ENCODE data around the gene CD38. TPM values are rescaled to one million over a fixed set of nuclear protein-coding genes. Genes with fewer than 3 reads are reported as not detected.

CD38 gene
- total RNA-seq, 4 donors from 2014 or later, result 0.15 to 0.62 (median 0.39) TPM

- DNase-seq (ENCODE audit: low spot score in 2 of 2), result no peak
- H3K9me3 ChIP-seq, result no peaks in the 10 kb centered on the region
- H3K4me3 ChIP-seq, result no peak overlapping the region
- H3K27me3 ChIP-seq, result no peaks in the 10 kb centered on the region
- WGBS, result 50% methylated on average over 6 of the region's 6 CpGs
- TF ChIP-seq POLR2A (IDR thresholded peaks at IDR 0.05), result no peak
- no peaks in the 10 kb centered on the region for H3K4me1 ChIP-seq
- no peak overlapping the region for H3K27ac ChIP-seq
- H3K36me3 ChIP-seq, result no peaks in the 10 kb centered on the region
Measured at GRCh38 chr4:15765391-15765790, 12.7 kb upstream of the CD38 start.

- TF ChIP-seq, protein P1, sequence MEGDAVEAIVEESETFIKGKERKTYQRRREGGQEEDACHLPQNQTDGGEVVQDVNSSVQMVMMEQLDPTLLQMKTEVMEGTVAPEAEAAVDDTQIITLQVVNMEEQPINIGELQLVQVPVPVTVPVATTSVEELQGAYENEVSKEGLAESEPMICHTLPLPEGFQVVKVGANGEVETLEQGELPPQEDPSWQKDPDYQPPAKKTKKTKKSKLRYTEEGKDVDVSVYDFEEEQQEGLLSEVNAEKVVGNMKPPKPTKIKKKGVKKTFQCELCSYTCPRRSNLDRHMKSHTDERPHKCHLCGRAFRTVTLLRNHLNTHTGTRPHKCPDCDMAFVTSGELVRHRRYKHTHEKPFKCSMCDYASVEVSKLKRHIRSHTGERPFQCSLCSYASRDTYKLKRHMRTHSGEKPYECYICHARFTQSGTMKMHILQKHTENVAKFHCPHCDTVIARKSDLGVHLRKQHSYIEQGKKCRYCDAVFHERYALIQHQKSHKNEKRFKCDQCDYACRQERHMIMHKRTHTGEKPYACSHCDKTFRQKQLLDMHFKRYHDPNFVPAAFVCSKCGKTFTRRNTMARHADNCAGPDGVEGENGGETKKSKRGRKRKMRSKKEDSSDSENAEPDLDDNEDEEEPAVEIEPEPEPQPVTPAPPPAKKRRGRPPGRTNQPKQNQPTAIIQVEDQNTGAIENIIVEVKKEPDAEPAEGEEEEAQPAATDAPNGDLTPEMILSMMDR (IDR thresholded peaks at IDR 0.05), result no peak
- TF ChIP-seq POLR2AphosphoS5 (IDR thresholded peaks at IDR 0.05), result no peak
- no peak for TF ChIP-seq EP300 (IDR thresholded peaks at IDR 0.05)
- TF ChIP-seq POLR2A (IDR thresholded peaks at IDR 0.05), result no peak
- no peak for DNase-seq (ENCODE audit: low spot score in 2 of 2)
- 62% methylated on average over 6 of the region's 6 CpGs for WGBS
- no peaks in the 10 kb centered on the region for H3K4me1 ChIP-seq
- no peak overlapping the region for H3K4me3 ChIP-seq
- no peak overlapping the region for H3K27ac ChIP-seq
- no peaks in the 10 kb centered on the region for H3K27me3 ChIP-seq
- H3K36me3 ChIP-seq, result no peaks in the 10 kb centered on the region
- no peaks in the 10 kb centered on the region for H3K9me3 ChIP-seq
Measured at GRCh38 chr4:15765910-15766697, 12.0 kb upstream of the CD38 start.

DNA sequence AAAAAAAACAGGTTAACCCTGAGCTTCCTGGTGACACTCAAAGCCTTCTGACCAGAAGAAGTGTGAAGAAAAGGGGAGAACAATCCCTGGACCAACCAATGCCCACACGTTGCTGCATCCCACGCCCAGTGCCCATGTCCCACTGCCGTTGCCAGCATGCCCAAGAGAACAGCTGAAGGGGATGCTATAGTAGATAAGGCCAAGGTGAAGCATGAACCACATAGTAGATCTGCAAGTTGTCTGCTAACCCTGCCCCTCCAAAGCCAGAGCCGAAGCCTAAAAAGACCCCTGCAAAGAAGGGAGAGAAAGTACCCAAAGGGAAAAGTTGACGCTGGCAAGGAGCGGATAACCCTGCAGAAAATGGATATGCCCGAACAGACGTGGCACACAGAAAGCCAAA lies 11.3 kb upstream of the CD38 start:
- Histone ChIP-seq H3K27ac (no peak overlapping the region), H3K36me3 (no peaks in the 10 kb centered on the region), H3K4me1 (no peaks in the 10 kb centered on the region), H3K9me3 (no peaks in the 10 kb centered on the region), H3K27me3 (no peaks in the 10 kb centered on the region), H3K4me3 (no peak overlapping the region)
- DNase-seq (ENCODE audit: low spot score in 2 of 2), result no peak
- TF ChIP-seq, protein P1 (IDR thresholded peaks at IDR 0.05), result no peak
- WGBS, result 84% methylated on average over 8 of the region's 8 CpGs

GRCh38 chr4:15769202-15769601 lies 8.9 kb upstream of the CD38 start:
- no peak for DNase-seq (ENCODE audit: low spot score in 2 of 2)
- Histone ChIP-seq H3K4me3 (no peak overlapping the region), H3K36me3 (no peaks in the 10 kb centered on the region)

DNA sequence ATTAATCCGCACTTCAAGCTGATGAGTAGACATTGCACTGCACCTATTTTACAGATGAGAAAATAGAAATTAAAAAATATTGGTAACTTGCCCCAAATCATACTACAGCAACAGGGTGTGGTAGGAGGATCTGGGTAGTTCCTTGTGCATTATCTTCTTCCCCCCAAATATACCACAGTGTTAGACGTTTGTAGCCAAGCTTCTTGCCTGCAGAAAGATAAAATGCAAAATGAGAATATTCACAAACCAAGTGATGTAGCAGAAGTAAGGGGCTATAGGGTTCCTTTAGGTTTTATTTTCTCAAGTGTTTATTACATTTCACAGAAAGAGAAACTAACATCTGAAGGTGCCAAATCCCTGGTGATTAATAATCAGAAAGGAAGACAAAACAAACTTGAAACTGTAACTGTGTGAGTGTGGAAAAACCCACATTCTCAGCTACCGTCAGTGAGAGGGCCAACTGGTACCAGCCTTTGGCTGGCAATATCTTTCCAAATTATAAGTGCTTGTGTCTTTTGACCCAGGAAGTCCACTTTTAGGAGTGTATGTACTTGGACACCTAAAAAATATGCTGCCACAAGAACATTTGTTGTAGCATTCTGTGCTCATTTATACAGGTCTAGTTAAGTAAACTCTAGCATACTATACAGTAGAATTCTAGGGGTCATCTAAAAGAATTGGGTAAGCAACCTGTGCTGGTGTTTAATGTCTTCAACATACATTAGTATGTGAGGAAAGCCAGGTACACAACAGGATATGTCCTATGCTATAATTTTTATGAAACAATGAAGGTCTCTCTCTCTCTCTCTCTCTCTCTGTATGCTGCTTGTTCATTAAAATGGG lies 6.7 kb upstream of the CD38 start:
- Histone ChIP-seq H3K4me3 (no peak overlapping the region), H3K27ac (no peak overlapping the region), H3K9me3 (no peaks in the 10 kb centered on the region), H3K36me3 (no peaks in the 10 kb centered on the region), H3K4me1 (no peaks in the 10 kb centered on the region), H3K27me3 (peaks cover 6% of the 10 kb centered on the region)
- WGBS, result 52% methylated on average over 3 of the region's 3 CpGs
- DNase-seq (ENCODE audit: low spot score in 2 of 2), result no peak
- TF ChIP-seq POLR2AphosphoS5 (IDR thresholded peaks at IDR 0.05) (no peak), EP300 (IDR thresholded peaks at IDR 0.05) (no peak), POLR2A (IDR thresholded peaks at IDR 0.05) (no peak)
- TF ChIP-seq, protein P1 (IDR thresholded peaks at IDR 0.05), result no peak

More at GRCh38 chr4:15769202-15769601, 8.9 kb upstream of the CD38 start:
- Histone ChIP-seq H3K27me3 (peaks cover 6% of the 10 kb centered on the region), H3K4me1 (no peaks in the 10 kb centered on the region), H3K9me3 (no peaks in the 10 kb centered on the region), H3K27ac (no peak overlapping the region)
- 75% methylated on average over 2 of the region's 2 CpGs for WGBS
- TF ChIP-seq POLR2AphosphoS5 (IDR thresholded peaks at IDR 0.05), result no peak
- TF ChIP-seq POLR2A (IDR thresholded peaks at IDR 0.05), result no peak
- TF ChIP-seq, protein P1 (IDR thresholded peaks at IDR 0.05), result no peak
- TF ChIP-seq EP300 (IDR thresholded peaks at IDR 0.05), result no peak

Data from suprapubic skin (tissue), 4 donors.